Keratinocyte (primary cell): Measurements from ENCODE around the gene DHRSX.

Experiments
- EZH2 ChIP-seq: IDR thresholded peaks from one replicate; pipeline ENCODE4 v1.6.1; 2012; ENCODE audit warnings: inconsistent platforms, mild to moderate bottlenecking, low read length, moderate library complexity
- TF ChIP-seq, protein P1 (sequence below), 3 experiments: IDR thresholded peaks in 1 of 3; conservative IDR thresholded peaks in 1 of 3; optimal IDR thresholded peaks in 1 of 3; 2 replicates in 2 of 3; 3 replicates in 1 of 3; pipeline versions ENCODE3 to v1.5.1; 2011; ENCODE audit warnings: low read length in 3 of 3, mild to moderate bottlenecking in 3 of 3, moderate library complexity in 2 of 3, control low read depth in 1 of 3, inconsistent platforms in 1 of 3; ENCODE audit not compliant: insufficient read depth in 2 of 3; ENCODE audit errors: extremely low read depth in 1 of 3

DNA sequence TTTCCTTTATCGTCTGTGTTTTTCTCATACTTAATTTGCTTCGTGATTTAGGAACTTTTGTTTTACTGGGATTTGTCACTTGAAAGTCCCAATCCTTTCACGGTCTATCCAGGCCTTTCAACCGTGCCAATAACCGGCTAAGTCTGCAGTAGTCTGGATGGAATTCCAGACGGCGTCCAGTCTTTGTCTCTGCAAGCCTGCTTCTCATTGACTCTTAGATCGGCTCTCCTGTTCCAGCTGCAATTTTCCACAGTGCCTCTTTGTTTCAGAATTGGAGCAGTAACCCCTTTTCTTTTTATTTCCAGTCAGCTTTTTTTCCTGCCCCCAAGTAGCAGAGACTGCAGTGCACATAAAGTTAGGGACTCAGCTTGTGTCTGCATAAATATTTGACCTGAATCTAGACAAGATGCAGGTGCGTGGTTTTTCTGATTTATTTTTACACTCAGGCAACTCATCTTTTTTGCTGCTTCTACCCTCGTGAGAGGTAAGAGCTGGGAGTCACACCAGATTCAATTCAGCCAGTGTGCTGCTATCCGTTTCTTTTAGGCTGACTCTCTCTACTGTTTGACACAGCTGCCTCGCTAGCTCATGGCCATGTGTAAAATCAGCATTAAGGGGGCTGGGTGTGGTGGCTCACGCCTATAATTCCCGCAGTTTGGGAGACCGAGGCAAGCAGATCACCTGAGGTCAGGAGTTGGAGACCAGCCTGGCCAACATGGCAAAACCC lies 37.4 kb upstream of the DHRSX start:
- TF ChIP-seq, protein P1, sequence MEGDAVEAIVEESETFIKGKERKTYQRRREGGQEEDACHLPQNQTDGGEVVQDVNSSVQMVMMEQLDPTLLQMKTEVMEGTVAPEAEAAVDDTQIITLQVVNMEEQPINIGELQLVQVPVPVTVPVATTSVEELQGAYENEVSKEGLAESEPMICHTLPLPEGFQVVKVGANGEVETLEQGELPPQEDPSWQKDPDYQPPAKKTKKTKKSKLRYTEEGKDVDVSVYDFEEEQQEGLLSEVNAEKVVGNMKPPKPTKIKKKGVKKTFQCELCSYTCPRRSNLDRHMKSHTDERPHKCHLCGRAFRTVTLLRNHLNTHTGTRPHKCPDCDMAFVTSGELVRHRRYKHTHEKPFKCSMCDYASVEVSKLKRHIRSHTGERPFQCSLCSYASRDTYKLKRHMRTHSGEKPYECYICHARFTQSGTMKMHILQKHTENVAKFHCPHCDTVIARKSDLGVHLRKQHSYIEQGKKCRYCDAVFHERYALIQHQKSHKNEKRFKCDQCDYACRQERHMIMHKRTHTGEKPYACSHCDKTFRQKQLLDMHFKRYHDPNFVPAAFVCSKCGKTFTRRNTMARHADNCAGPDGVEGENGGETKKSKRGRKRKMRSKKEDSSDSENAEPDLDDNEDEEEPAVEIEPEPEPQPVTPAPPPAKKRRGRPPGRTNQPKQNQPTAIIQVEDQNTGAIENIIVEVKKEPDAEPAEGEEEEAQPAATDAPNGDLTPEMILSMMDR (optimal IDR thresholded peaks at IDR 0.05 in 1 of 3, IDR thresholded peaks at IDR 0.05 in 1 of 3, conservative IDR thresholded peaks at IDR 0.05 in 1 of 3; ENCODE audit: extremely low read depth in 1 of 3, insufficient read depth in 2 of 3, low read length in 3 of 3): no peak
- no peak for TF ChIP-seq EZH2
